CD4-positive, alpha-beta T cell treated with Interleukin-1 beta for 1 hour (primary cell): ENCODE results near the gene IGFBP5.

Experiments
- DNase-seq, 2 donors: peaks; one replicate each; pipeline ENCODE4 v3.0.0-alpha.2; 2020 to 2022

The IGFBP5 gene

GRCh38 chr2:216663106-216663505, 32.2 kb downstream of the IGFBP5 start:
- DNase-seq = no peak

GRCh38 chr2:216661639-216662375, 33.5 kb downstream of the IGFBP5 start:
- DNase-seq = no peak

DNA sequence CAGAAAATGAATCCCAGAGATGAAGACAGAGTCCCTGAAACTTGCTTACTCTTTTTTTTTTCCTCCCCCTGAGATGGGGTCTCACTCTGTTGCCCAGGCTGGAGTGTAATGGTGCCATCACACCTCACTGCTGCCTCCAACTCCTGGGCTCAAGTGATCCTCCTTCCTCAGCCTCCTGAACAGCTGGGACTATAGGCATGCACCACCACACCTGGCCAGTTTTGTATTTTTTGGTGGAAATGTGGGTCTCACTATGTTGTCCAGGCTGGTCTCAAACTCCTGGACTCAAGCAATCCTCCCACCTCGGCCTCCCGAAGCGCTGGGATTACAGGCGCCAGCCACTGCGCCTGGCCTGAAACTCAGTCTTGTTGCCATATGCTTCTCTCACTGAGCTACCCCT, 34.3 kb downstream of the IGFBP5 start:
- no peak for DNase-seq

GRCh38 chr2:216660496-216660895, 34.9 kb downstream of the IGFBP5 start:
- no peak for DNase-seq

GRCh38 chr2:216659276-216659675, 36.1 kb downstream of the IGFBP5 start:
- DNase-seq = no peak

DNA sequence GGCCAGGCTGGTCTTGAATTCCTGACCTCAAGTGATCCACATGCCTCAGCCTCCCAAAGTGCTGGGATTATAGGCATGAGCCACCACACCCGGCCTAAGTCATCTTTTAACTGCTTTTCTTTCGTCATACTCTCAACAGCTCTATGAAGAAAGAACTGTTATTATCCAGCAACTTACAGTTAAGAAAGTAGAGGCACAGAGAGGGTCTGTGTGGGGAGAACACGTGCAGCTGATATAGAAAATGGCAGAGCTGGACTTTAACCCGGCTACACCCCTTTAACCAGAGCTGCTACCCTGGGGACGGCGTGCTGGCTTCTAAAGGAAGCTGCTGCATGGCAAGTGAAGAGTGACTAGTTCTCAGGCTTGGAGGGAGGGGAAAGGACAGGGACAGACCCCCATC, 36.6 kb downstream of the IGFBP5 start:
- DNase-seq = no peak

GRCh38 chr2:216657980-216658379, 37.4 kb downstream of the IGFBP5 start:
- no peak for DNase-seq

DNA sequence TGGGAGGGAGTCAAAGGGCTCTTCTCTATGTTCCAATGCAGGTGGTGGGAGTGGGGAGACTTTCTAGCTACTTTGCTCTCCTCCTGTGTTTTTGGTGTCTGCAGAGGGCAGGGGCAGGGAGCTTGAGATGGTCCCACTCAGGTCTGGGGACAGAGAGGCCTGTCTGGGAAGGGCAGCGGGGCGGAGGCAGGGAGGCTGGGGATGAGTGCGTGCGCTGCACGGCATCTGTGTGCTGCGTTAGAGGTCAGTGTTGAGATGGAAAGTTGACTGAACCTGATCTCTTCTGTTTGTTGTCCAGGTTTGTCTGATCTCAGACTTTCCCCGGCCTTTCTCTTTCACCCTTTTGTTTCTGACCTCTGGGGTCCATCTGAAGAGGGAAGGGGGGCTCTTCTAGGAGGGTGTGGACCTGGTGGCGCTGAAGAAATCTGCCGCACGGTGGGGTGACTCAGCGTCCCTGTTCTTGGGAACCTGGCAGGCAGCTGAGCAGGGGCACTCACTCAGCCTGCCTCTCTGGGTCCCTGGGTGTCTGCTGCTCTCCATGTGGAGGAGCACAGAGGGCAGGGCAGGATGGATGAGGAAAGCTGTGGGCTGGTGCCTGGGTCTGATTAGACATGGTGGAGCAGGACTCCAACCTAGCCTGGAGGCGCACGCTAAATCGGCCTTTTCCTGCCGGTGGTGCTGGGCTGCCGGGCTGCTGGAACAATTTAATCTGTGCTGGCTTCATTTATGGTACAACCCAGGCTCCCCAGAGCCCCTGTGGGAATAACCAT, 38.1 kb downstream of the IGFBP5 start:
- DNase-seq = no peak

DNA sequence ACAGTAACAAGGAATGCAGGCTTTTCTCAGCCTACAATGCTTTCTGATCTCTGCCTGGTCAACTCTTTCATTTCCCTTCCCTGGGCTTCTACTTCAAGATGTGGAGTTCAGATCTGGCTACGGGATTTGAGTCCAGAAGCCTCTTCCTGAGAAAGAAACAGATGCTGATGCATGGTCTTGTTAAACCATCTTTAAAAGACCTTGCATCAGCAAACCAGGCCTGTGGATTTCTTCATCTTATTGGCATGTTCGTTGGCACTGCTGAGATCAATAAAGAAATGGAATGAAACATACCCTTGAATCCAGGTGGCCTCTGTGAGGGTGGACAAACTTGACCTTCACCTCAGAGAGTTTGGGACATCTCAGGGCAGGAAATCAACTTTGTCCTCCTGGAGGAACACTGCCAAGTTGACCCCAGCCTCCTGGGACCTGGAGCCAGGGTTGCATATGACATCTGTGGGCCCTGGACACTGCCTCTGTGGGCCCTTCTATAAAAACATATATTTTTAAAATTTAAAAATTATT, 40.8 kb downstream of the IGFBP5 start:
- DNase-seq = no peak

GRCh38 chr2:216653931-216654365, 41.4 kb downstream of the IGFBP5 start:
- DNase-seq = no peak

- no peak for DNase-seq
Measured at GRCh38 chr2:216653093-216653799, 42.1 kb downstream of the IGFBP5 start.

DNA sequence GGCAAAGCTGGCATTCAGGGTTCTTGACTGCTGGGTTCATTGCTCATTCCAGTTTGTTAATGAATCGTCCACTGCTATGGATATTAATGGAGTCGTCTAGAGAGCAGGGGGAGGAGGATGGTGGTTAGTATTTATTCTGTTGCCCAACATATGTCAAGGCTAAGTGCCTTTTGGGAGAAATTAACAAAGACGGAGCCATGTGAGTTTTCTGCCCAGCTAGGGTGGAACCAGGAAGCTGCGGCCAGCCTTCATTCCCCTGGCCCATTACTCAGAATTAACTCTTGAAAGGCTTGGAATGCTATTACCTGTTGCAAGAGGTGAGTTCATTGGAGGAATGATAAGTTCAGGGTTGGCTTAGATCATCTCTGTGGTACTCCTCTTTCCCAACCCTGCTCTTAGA, 42.8 kb downstream of the IGFBP5 start:
- no peak for DNase-seq

GRCh38 chr2:216651351-216651881, 43.9 kb downstream of the IGFBP5 start:
- DNase-seq = no peak

GRCh38 chr2:216650626-216651257, 44.6 kb downstream of the IGFBP5 start:
- no peak for DNase-seq

GRCh38 chr2:216649574-216649973, 45.8 kb downstream of the IGFBP5 start:
- no peak for DNase-seq

DNA sequence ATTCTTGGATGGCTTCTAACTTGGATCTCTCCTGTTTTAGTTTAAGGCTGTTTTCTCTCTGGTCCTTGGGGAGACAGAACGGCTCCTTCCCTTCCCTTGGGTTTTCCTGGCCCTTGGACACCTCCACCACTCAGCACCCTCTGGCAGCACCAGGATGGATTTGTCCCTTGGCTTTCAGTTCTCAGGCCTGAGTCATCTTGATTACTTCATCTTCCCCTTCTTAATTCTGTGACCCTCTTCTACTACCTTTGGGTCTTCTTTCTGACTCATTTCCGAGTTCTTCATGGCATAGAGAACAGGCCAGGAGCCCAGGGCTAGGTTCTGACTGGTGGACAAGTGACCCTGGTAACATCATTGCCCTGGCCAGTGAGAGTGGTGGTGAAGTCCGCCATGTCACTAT, 47.2 kb downstream of the IGFBP5 start:
- no peak for DNase-seq

DNA sequence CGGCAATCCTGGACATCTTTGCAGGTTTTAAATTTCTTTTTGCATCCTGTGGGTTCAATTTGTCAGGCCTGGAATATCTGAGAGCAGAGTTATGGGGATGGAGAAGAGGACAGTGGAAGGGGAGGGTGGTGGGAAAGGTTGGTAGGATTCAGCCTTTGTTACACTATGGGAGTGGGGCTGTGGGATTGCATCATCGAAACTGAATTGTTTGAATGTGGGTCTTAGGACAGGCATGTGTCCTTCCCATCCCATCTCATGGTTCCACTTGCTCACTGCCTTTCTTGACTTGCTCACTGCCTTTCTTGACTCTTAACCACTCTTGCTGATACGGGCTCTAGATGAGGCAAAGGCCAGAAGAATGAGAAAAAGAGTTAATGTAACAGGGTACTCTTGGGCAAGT, 49.2 kb downstream of the IGFBP5 start:
- no peak for DNase-seq

- no peak for DNase-seq
Measured at GRCh38 chr2:216645636-216645950, 49.8 kb downstream of the IGFBP5 start.

DNA sequence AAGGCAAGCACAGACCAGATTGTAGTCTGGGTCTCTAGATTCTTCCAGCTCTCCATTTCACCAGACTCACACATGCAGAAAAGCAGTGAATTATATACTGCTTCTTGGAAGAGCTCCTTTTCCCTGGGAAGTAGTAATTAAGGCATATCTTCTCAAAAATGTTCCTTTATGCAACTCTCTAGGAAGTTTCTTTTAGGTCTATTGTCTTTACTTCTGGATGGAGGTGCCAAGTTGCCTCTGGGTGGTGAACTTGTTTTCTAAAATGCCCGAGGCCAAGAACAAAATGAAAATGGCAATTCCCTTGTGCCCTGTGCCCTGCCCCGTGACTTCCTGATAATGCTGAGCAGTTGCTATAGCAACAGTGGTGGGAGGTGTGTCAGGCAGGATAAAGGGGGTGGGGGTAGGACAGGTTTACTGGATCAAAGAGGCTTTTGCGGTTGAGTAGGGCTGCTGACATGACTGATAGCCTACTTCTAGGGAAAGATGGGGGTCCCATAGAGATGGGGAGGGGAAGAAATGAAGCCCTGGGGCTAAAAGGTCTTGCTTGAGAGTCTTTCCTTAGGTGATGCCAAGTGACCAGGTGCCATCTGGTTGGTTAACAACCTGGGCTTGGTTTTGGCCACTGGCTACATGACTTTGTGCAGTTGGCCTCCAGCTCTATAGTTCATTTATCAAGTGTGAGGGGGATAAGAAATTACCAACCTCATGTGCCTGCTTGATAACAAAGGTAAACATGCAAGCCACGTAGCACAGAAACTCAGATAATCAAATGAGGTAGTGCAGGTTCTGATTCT, 50.3 kb downstream of the IGFBP5 start:
- DNase-seq = no peak

GRCh38 chr2:216643986-216644659, 51.2 kb downstream of the IGFBP5 start:
- no peak for DNase-seq

DNA sequence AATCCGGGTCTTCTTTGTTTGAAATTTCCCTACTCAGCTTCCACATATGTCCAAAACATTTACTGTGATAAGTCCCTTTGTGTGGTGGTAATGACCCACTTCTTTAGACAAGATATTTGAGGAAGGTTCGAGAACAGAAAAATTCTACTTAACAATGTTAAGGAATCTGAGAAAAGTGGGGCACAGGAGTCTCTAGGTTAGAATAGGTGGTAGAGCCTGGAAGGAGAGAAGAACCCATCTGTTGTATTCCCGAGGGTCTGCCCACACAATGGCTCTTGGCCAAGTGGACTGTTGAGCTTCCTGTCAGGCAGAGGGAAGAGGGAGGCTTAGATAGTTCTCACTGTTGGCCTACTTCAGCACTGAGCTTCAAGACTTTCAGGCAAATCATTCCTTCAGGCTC, 57.9 kb downstream of the IGFBP5 start:
- no peak for DNase-seq
